H9 (cell line): ENCODE data around the gene ME3. TPM values are rescaled to one million over a fixed set of nuclear protein-coding genes. Genes with fewer than 3 reads are reported as not detected.

ENCODE experiments used
- DNase-seq: peaks from one replicate; pipeline ENCODE4 v3.0.0-alpha.2; 2017
- H2AFZ ChIP-seq: one replicate; pipeline ENCODE4 v1.6.1; 2013; ENCODE audit warnings: mild to moderate bottlenecking, low read length, control low read depth, moderate library complexity
- H2AK5ac ChIP-seq: 2 replicates; pipeline ENCODE4 v1.6.1; 2013; ENCODE audit warnings: low read length, control low read depth, mixed read lengths; ENCODE audit not compliant: insufficient read length
- H2BK120ac ChIP-seq: one replicate; pipeline ENCODE4 v1.6.1; 2013; ENCODE audit warnings: low read depth, mild to moderate bottlenecking, low read length, control low read depth, inconsistent platforms; ENCODE audit not compliant: poor library complexity, severe bottlenecking
- H2BK12ac ChIP-seq: 2 replicates; pipeline ENCODE4 v1.6.1; 2013; ENCODE audit warnings: low read length, control low read depth, mixed read lengths, low read depth; ENCODE audit not compliant: insufficient read length
- H2BK15ac ChIP-seq: 2 replicates; pipeline ENCODE4 v1.6.1; 2013; ENCODE audit warnings: low read depth, low read length, control low read depth
- H2BK20ac ChIP-seq: one replicate; pipeline ENCODE4 v1.6.1; 2013; ENCODE audit warnings: low read depth, mild to moderate bottlenecking, low read length, control low read depth, inconsistent platforms; ENCODE audit not compliant: poor library complexity, severe bottlenecking
- H2BK5ac ChIP-seq: 2 replicates; pipeline ENCODE4 v1.6.1; 2013; ENCODE audit warnings: low read length, control low read depth, mixed read lengths; ENCODE audit not compliant: insufficient read length
- H3K14ac ChIP-seq: 2 replicates; pipeline ENCODE4 v1.6.1; 2013; ENCODE audit warnings: low read length, control low read depth; ENCODE audit not compliant: insufficient read depth
- H3K18ac ChIP-seq: 2 replicates; pipeline ENCODE4 v1.6.1; 2013; ENCODE audit warnings: low read depth, mild to moderate bottlenecking, mixed read lengths, low read length, control low read depth; ENCODE audit not compliant: insufficient read length
- H3K23ac ChIP-seq: 2 replicates; pipeline ENCODE4 v1.6.1; 2013; ENCODE audit warnings: low read length, control low read depth, mixed read lengths, low read depth; ENCODE audit not compliant: insufficient read length
- H3K23me2 ChIP-seq: 2 replicates; pipeline ENCODE4 v1.6.1; 2013; ENCODE audit warnings: low read depth, mild to moderate bottlenecking, mixed read lengths, low read length, control low read depth; ENCODE audit not compliant: insufficient read length, poor library complexity, severe bottlenecking
- H3K27ac ChIP-seq: 2 replicates; pipeline ENCODE4 v1.5.1; 2013; ENCODE audit warnings: low read length, control low read depth, mixed read lengths, low read depth; ENCODE audit not compliant: insufficient read length
- H3K27me3 ChIP-seq: 2 replicates; pipeline ENCODE4 v1.6.1; 2013; ENCODE audit warnings: low read length, control low read depth, inconsistent platforms; ENCODE audit not compliant: insufficient read depth
- H3K4ac ChIP-seq: 2 replicates; pipeline ENCODE4 v1.6.1; 2013; ENCODE audit warnings: low read depth, mild to moderate bottlenecking, control low read depth, inconsistent platforms, low read length, moderate library complexity
- H3K4me1 ChIP-seq: 2 replicates; pipeline ENCODE4 v1.6.1; 2013; ENCODE audit warnings: low read length, control low read depth, inconsistent platforms; ENCODE audit not compliant: insufficient read depth
- H3K4me2 ChIP-seq: 2 replicates; pipeline ENCODE4 v1.6.1; 2013; ENCODE audit warnings: low read length, control low read depth, mixed read lengths; ENCODE audit not compliant: insufficient read length, insufficient read depth
- H3K56ac ChIP-seq: 2 replicates; pipeline ENCODE4 v1.6.1; 2013; ENCODE audit warnings: low read depth, mild to moderate bottlenecking, mixed read lengths, low read length, control low read depth; ENCODE audit not compliant: insufficient read length
- H3K79me1 ChIP-seq: 2 replicates; pipeline ENCODE4 v1.6.1; 2013; ENCODE audit warnings: low read depth, mild to moderate bottlenecking, moderate library complexity, low read length, control low read depth, inconsistent platforms; ENCODE audit not compliant: insufficient read depth, poor library complexity, severe bottlenecking
- H3K79me2 ChIP-seq: 2 replicates; pipeline ENCODE4 v1.6.1; 2013; ENCODE audit warnings: low read length, control low read depth, inconsistent platforms; ENCODE audit not compliant: insufficient read depth
- H3K9ac ChIP-seq: 2 replicates; pipeline ENCODE4 v1.6.1; 2013; ENCODE audit warnings: low read length, control low read depth, mixed read lengths; ENCODE audit not compliant: insufficient read length; ENCODE audit errors: extremely low read depth
- H3K9me3 ChIP-seq: one replicate; pipeline ENCODE4 v1.6.1; 2013; ENCODE audit warnings: low read depth, low read length, inconsistent platforms; ENCODE audit not compliant: control insufficient read depth
- H3T11ph ChIP-seq: one replicate; pipeline ENCODE4 v1.6.1; 2013; ENCODE audit warnings: mild to moderate bottlenecking, low read length, control low read depth, inconsistent platforms
- H4K20me1 ChIP-seq: one replicate; pipeline ENCODE4 v1.6.1; 2013; ENCODE audit not compliant: control insufficient read depth, insufficient read length, insufficient read depth
- H4K5ac ChIP-seq: 2 replicates; pipeline ENCODE4 v1.6.1; 2013; ENCODE audit warnings: low read depth, mild to moderate bottlenecking, mixed read lengths, low read length, control low read depth; ENCODE audit not compliant: insufficient read length
- H4K8ac ChIP-seq: replicated peaks from 2 replicates; pipeline ENCODE4 v1.6.1; 2013; ENCODE audit warnings: low read length, control low read depth, mixed read lengths, low read depth; ENCODE audit not compliant: insufficient read length
- H4K91ac ChIP-seq: 2 replicates; pipeline ENCODE4 v1.6.1; 2013; ENCODE audit warnings: low read depth, mild to moderate bottlenecking, moderate library complexity, mixed read lengths, low read length, control low read depth; ENCODE audit not compliant: insufficient read length
- H3K27ac Mint-ChIP-seq, 3 experiments: 2 replicates in 2 of 3; 3 replicates in 1 of 3; pipeline ENCODE4 v1.8.0; 2020 to 2021; ENCODE audit warnings: mixed read lengths in 3 of 3, mild to moderate bottlenecking in 1 of 3, moderate library complexity in 1 of 3
- H3K27me3 Mint-ChIP-seq: 2 replicates; pipeline ENCODE4 v1.8.0; 2021; ENCODE audit warnings: low read depth, mild to moderate bottlenecking, moderate library complexity, mixed read lengths
- H3K36me3 Mint-ChIP-seq, 3 experiments: 2 replicates in 2 of 3; 3 replicates in 1 of 3; pipeline ENCODE4 v1.8.0; 2020 to 2021; ENCODE audit warnings: low read depth in 3 of 3, mixed read lengths in 3 of 3; ENCODE audit not compliant: insufficient read depth in 1 of 3
- H3K4me1 Mint-ChIP-seq, 2 experiments: 2 replicates each; pipeline ENCODE4 v1.8.0; 2020; ENCODE audit warnings: mixed read lengths in 2 of 2
- H3K4me3 Mint-ChIP-seq, 2 experiments: 2 replicates in 1 of 2; 3 replicates in 1 of 2; pipeline ENCODE4 v1.8.0; 2020 to 2021; ENCODE audit warnings: mild to moderate bottlenecking in 2 of 2, mixed read lengths in 2 of 2, moderate library complexity in 1 of 2
- H3K9me3 Mint-ChIP-seq, 2 experiments: 2 replicates in 1 of 2; 3 replicates in 1 of 2; pipeline ENCODE4 v1.8.0; 2020; ENCODE audit warnings: mild to moderate bottlenecking in 2 of 2, mixed read lengths in 2 of 2, moderate library complexity in 1 of 2
- total RNA-seq: library from RNA; stranded (reverse); gene quantifications from 2 replicates; pipeline ENCODE4 v1.2.1, GENCODE V29; 2021
- TF ChIP-seq, protein P1 (sequence below): fragments of 200-600 bp; sonication (generic); conservative IDR thresholded peaks from 3 replicates; pipeline ENCODE4 v1.8.0; 2021; ENCODE audit warnings: antibody characterized with exemption, mild to moderate bottlenecking

Gene ME3
- total RNA-seq, 1 experiment from 2014 or later = 2.8 TPM

DNA sequence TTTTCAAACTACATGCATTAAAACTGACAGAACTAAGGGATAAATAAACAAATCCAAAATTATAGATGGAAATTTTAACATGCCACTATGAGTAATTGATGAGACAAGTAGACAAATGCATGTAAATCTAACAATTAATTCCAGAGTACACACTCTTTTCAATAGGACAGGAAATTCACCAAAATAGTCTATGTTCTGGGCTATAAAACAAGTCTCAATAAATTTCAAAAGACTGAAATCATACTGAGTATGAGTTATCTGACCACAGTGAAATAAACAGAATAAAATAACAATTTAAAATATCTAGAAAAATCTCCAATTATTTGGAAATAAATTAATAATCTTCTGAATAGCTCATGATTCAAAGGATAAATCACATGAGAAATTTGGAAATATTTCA lies 38.5 kb upstream of the ME3 start:
- TF ChIP-seq, protein P1, sequence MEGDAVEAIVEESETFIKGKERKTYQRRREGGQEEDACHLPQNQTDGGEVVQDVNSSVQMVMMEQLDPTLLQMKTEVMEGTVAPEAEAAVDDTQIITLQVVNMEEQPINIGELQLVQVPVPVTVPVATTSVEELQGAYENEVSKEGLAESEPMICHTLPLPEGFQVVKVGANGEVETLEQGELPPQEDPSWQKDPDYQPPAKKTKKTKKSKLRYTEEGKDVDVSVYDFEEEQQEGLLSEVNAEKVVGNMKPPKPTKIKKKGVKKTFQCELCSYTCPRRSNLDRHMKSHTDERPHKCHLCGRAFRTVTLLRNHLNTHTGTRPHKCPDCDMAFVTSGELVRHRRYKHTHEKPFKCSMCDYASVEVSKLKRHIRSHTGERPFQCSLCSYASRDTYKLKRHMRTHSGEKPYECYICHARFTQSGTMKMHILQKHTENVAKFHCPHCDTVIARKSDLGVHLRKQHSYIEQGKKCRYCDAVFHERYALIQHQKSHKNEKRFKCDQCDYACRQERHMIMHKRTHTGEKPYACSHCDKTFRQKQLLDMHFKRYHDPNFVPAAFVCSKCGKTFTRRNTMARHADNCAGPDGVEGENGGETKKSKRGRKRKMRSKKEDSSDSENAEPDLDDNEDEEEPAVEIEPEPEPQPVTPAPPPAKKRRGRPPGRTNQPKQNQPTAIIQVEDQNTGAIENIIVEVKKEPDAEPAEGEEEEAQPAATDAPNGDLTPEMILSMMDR = no peak
- Mint-ChIP-seq H3K27me3 (no peaks in the 10 kb centered on the region), H3K4me3 (no peak overlapping the region), H3K9me3 (peaks cover 0 to 5% of the 10 kb centered on the region in 2 experiments; a peak in 2 of 5 replicates), H3K4me1 (0 out of 4 replicates have a peak, but pooled peaks cover 0 to 3% of the 10 kb centered on the region in 2 experiments), H3K27ac (no peak overlapping the region), H3K36me3 (peaks cover 0 to 8% (median 0%) of the 10 kb centered on the region in 3 experiments; a peak in 2 of 7 replicates)
- H4K8ac ChIP-seq = no peak overlapping the region
- H2BK12ac ChIP-seq = no peak overlapping the region
- H3K9ac ChIP-seq = no peak overlapping the region
- no peaks in the 10 kb centered on the region for H3K9me3 ChIP-seq
- no peaks in the 10 kb centered on the region for H3K4me1 ChIP-seq
- no peak overlapping the region for H3K23ac ChIP-seq
- no peaks in the 10 kb centered on the region for H3K79me1 ChIP-seq
- H3K27me3 ChIP-seq = no peaks in the 10 kb centered on the region
- H3K14ac ChIP-seq = no peak overlapping the region
- no peak overlapping the region for H4K91ac ChIP-seq
- H3T11ph ChIP-seq = no peak overlapping the region
- H3K23me2 ChIP-seq = no peaks in the 10 kb centered on the region
- H2AK5ac ChIP-seq = no peak overlapping the region
- H4K20me1 ChIP-seq = no peaks in the 10 kb centered on the region
- H2AFZ ChIP-seq = no peak overlapping the region
- no peak overlapping the region for H2BK120ac ChIP-seq
- H3K4ac ChIP-seq = no peak overlapping the region
- no peak overlapping the region for H2BK5ac ChIP-seq
- H3K79me2 ChIP-seq = no peaks in the 10 kb centered on the region
- H3K4me2 ChIP-seq = no peak overlapping the region
- H2BK15ac ChIP-seq = no peak overlapping the region
- no peak overlapping the region for H3K18ac ChIP-seq
- H3K56ac ChIP-seq = no peak overlapping the region
- H3K27ac ChIP-seq = no peak overlapping the region
- no peak overlapping the region for H2BK20ac ChIP-seq
- H4K5ac ChIP-seq = no peak overlapping the region
- no peak for DNase-seq
